GM19240 (cell line): ENCODE data around the gene CORO2B.

Experiments used
- DNase-seq: peaks from one replicate; pipeline ENCODE4 v3.0.0; 2011; ENCODE audit warnings: low spot score; ENCODE audit not compliant: insufficient read length

CORO2B gene

GRCh38 chr15:68574046-68574445 lies 4.7 kb upstream of the CORO2B start:
- no peak for DNase-seq

- DNase-seq: no peak
Observed at GRCh38 chr15:68574629-68575028, 4.2 kb upstream of the CORO2B start.

- DNase-seq: no peak
Observed at GRCh38 chr15:68576235-68576892, 2.4 kb upstream of the CORO2B start.

GRCh38 chr15:68578175-68578979 lies 416 bp upstream of the CORO2B start:
- no peak for DNase-seq

- DNase-seq: no peak
Observed at GRCh38 chr15:68580026-68580882, 1.5 kb downstream of the CORO2B start.

- DNase-seq: no peak
Observed at GRCh38 chr15:68580883-68581155, 2.0 kb downstream of the CORO2B start.

GRCh38 chr15:68581725-68582124 lies 2.9 kb downstream of the CORO2B start:
- no peak for DNase-seq

GRCh38 chr15:68582236-68582635 lies 3.4 kb downstream of the CORO2B start:
- no peak for DNase-seq

- DNase-seq: no peak
Observed at GRCh38 chr15:68582864-68583263, 4.1 kb downstream of the CORO2B start.

GRCh38 chr15:68583321-68583720 lies 4.5 kb downstream of the CORO2B start:
- no peak for DNase-seq

- DNase-seq: no peak
Observed at GRCh38 chr15:68583936-68584755, 5.4 kb downstream of the CORO2B start.

GRCh38 chr15:68584756-68585573 lies 6.2 kb downstream of the CORO2B start:
- DNase-seq: no peak

- no peak for DNase-seq
Observed at GRCh38 chr15:68585574-68586273, 6.9 kb downstream of the CORO2B start.

GRCh38 chr15:68586274-68586961 lies 7.6 kb downstream of the CORO2B start:
- DNase-seq: no peak

- no peak for DNase-seq
Observed at GRCh38 chr15:68587769-68588385, 9.1 kb downstream of the CORO2B start.

GRCh38 chr15:68589053-68589452 lies 10.3 kb downstream of the CORO2B start:
- DNase-seq: no peak

- no peak for DNase-seq
Observed at GRCh38 chr15:68589783-68590710, 11.3 kb downstream of the CORO2B start.
